HG03175 (cell line): ENCODE measurements around the gene MCMBP.
A peak's percentile ranks its signal among the peaks of the same experiment; 100 is the strongest.
"Not testable (repeated sequence)": the region's sequence is repeated elsewhere in the genome, so short reads cannot be mapped to it uniquely, and the experiment has no call there.

ENCODE experiments used
- ATAC-seq: cut with Tn5 transposase; IDR thresholded peaks from one replicate; pipeline ENCODE4 v1.9.1; 2021; ENCODE audit warnings: mild to moderate bottlenecking, moderate library complexity; ENCODE audit not compliant: unreplicated experiment

Gene MCMBP

DNA sequence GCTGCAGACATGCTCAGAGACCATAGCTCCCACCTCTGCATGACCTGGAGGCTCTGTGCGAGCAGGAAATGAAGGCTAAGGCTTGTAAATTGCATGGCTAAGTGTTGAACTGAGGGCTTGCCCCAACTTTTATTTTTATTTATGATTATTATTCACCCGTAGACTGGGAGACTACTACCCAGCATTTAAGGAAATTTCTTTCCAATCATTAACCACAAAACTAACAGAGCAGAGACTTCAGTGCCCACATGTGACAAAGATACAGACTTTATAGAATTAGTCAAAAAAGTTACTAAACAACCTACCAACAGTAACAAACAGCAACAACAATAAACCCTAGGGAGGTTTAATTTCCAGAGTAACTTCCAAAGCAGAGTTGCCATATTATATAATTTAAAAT lies 39.7 kb downstream of the MCMBP start:
- ATAC-seq = no peak

GRCh38 chr10:119831656-119832055 lies 41.0 kb downstream of the MCMBP start:
- ATAC-seq = no peak

GRCh38 chr10:119830851-119831250 lies 41.8 kb downstream of the MCMBP start:
- ATAC-seq = no peak

DNA sequence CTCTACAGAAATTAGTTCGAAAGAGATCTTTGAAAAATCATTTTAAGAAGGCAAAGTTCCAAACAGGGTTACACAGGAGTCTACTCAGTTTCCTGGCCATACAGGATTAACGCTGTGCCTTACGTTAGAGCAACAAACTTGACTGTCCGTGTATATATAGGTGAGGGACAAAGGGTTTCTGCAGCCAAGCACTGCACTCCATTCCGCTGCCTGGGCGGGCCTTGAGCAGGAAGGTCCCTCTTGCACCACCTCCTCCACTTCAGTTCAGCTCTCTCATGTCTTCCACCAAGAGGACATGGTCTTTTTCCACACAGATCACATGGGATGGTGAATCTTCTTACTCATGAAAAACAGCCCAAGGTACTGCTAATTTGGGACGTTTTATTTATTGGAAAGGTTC lies 43.2 kb downstream of the MCMBP start:
- ATAC-seq = no peak

DNA sequence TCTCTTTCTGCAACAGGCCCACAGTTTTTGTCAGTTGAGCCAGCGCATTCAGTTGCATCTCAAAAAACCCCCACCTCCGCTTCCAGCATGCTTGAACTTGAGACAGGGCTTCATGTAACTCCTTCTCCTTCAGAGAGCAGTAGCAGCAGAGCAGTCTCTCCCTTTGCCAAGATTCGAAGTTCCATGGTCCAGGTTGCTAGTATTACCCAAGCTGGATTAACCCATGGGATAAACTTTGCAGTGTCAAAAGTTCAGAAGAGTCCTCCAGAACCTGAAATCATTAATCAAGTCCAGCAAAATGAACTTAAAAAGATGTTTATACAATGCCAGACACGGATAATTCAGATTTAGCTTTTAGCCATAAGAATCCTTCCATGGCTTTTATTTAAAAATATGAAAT lies 45.2 kb downstream of the MCMBP start:
- ATAC-seq = no peak

DNA sequence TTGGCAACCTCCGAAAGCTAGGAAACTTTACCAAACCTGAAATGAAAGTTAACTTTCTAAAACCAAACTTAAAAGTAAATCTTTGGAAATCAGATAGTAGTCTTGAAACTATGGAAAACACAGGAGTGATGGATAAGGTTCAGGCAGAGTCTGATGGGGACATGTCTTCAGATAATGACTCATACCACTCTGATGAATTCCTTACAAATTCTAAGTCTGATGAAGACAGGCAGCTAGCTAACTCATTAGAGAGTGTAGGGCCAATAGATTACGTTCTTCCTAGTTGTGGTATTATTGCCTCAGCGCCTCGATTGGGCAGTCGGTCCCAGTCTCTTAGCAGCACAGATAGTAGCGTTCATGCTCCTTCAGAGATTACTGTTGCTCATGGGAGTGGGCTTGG lies 45.9 kb downstream of the MCMBP start:
- no peak for ATAC-seq

- no peak for ATAC-seq
Observed at GRCh38 chr10:119824299-119824698, 48.3 kb downstream of the MCMBP start.

DNA sequence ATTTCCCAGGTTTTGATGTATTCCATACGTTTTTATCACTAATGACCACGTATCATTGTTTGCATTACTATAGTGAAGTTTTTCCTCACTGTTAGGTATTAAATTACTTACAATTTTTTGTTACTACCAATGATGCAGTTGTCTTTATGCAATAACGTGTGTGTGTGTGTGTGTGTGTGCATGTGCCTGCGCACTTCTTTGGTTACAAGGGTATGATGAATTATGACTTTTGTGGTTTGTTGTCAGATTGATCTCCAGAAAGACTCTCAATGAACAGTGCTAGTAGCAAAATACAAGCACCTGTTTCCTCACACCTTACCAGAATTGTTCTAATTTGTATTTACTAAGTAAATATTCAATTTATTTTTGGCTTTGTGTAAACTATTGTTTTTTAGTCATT lies 51.5 kb downstream of the MCMBP start:
- ATAC-seq = no peak

DNA sequence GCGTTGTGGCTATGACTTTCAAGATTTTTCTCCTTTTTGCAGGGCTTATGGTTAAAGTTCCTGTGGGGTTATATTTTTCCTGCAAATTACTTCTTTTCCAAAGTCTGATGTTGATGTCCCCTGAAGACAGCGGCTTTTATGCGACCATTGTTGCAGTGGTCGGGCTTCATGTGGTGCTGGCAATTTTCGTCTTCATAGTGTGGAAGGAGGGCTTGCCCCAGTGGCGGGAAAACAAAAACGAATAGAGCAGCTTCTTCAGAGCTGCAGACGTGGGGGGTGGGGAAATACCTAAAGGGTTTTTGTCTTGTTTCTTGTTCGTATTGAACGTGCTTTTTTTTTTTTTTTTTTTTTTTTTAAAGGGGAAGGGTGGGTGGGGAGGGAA lies 53.8 kb downstream of the MCMBP start:
- ATAC-seq = no peak

DNA sequence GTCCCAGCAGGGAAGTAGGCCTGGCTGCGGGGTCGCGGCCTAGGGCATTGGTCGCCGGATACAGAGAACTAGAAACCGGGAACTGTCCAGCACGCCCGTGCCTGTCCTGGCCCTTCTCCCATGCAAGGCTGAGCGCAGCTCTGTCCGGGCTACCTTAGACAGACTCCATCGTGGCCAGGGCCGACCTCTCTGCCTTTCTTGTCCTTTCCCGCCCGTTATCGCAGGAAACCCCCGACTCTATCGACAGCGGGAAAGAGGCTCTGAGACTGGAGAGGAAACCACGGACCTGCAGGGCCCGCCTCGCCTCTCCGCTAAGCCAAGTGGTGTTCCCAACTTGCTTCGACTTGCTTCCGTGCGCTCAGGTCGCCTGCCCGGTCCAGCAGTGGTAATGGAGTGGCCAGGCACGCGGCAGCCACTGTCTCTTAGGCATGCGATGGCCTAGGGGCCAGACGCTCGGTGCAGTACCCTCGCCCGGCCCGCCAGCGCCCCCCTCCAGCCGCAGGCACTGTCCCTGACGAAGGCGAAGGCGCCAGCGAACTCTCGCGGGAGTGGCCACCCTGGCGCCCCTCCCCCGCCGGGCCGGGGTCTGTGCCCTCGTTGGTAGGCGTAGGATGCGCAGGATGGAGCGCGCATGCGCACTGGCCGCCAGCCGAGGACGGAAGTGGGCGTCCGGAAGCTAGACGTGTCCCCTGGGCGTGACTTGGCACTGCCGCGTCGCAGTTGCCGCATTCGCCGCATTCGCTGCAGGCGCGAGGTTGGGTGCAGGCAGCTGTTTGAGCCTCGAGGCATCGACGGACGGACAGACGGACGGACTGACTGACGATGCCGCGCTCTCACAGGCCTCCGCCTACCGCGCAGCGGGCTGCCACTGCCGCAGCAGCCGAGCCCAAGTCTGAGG lies 54.4 kb downstream of the MCMBP start:
- no peak for ATAC-seq

DNA sequence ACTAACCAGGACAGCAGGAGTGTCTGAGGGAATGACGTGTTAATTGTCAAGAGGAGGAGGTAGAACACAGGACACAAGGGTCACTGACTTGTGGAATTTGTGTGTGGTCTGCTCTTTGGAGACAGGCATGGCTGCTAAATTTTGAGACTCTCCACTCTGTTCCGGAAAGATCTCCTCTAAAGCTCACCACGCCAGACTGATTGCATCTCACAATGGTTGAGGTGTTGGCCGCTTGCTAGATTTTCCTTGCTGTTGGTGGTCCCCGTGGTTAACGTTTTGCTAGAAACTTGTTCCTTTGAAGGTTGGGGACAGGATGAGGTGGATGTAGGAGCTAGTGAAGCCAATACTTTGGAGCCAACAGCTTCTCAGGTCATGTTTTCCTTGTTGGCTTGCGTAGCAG lies 57.0 kb downstream of the MCMBP start:
- ATAC-seq = no peak

- ATAC-seq = no peak
Observed at GRCh38 chr10:119812684-119813083, 60.0 kb downstream of the MCMBP start.

DNA sequence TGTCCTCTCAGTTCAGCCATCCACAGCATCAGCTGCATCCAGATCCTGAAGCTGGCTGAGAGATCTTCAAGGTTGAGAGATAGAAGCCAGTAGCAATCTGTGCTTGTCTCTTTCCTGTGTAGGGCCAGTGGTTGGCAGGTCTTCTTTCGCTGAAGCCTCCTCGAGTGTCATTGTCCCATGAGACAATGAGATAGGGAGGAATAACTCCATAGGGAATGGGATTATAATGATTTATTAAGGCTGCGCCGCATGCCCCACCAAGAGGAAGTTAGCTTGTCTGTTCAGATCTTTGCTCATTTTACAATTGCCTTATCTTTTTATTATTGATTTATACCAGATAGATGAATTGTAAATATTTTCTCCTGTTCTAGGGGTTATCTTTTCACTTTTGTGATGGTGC lies 61.5 kb downstream of the MCMBP start:
- no peak for ATAC-seq

DNA sequence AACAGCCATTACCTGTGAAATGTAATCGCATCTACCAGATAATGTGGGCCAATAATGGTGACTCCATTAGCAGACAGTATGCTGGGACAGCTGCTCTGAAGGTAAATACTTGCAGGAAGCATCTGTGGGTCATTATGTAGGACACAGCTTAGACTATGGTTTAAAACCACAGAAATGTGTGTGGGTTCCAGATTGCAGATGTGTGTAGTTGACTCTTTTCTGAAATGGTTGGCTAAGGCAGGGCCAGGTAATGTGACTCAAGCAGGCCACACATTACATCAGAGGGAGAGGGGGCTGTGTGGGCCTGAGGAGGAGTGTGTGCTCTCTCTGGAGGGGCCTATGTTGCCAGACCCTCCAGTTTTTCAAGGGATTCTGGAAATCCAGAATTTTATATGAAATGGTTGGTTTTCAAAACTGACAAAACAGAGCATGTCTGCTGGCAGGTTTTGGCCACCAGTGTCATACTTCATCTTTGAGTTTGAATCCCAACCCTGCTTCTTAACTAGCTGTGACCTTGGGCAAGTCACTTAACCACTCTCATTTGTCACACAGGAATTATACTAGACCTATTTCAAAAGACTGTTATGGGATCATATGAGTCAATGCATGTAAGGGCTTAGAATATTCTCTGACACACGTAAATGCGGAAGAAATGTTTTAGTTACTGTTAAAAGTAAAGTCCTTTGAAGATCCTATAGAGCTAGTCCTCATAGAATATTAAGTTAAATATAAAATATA lies 64.5 kb downstream of the MCMBP start:
- peak; percentile 51 for ATAC-seq

DNA sequence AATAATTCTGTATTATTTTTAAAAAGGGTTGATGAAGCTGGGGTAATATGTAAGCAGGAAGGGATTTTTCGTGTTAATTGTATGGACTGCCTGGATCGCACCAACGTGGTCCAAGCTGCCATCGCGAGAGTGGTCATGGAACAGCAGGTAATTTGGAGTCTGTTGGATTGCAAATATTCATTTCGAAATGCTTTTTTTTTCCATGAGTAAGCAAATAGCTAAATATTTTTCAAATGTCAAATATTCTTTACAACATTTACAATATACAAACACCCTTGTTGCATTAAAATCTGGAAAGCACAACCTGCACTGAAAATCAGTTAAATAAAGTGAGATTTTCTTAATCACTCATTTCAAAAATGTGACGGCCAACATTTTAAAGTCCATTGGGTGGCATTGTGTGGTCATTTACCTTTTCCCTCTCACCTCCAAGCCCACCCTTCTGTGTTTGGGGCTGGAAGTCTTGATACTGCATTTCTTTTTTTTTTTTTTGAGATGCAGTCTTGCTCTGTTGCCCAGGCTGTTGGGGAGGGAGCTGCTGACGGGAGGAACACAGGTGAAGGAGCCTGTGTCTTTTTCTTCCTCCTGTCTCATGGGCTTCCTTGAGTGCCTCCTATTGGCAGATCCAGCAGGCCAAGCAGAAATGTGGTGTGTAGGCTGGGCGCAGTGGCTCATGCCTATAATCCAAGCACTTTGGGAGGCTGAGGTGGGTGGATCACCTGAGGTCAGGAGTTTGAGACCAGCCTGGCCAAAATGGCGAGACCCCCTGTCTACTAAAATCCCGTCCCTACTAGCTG lies 66.1 kb downstream of the MCMBP start:
- no peak for ATAC-seq

- no peak for ATAC-seq
Observed at GRCh38 chr10:119805702-119806230, 66.9 kb downstream of the MCMBP start.

- ATAC-seq = no peak
Observed at GRCh38 chr10:119803264-119803663, 69.4 kb downstream of the MCMBP start.

DNA sequence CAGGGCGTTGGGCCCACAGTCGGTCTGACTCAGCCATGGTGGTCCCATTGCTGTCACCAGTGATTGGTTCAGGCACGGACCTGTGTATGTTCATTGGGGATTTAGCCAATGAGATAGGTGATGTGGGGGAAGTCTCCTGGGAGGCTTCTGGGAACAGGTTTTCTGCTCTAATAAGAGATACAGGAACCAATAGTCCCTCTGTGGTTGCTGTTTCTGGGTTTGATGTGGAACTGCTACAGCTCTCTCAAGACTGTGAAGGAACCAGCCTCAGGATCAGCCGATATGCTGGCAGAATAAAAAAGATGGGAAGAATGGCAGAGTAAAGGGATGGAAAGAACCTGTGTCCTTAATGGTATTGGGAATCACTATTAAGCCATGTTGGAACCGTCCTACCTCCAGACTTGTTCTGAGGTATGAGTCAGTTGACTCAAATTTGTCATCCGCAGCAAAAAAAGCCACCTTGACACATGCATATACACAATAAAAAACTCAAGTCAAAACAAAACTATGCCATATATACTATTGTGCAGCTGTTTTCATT lies 70.6 kb downstream of the MCMBP start:
- no peak for ATAC-seq

DNA sequence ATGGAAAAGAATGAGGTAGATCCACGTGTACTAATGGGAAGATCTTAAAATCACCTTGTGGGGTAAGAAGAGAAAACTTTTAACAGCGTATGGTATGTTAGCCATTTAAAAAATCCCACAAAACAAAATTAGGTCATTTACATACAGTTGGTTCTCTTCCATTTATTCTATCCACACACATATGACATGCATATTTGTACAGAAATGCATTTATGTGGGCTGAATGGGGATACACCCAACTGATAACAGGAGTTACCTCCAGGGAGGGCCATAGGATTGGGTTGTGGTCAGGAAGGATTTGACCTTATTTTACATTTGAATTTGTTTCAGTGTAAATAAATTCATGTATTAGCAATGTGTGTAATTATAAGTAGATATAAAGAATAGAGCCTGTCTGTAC lies 71.5 kb downstream of the MCMBP start:
- ATAC-seq = no peak

GRCh38 chr10:119796039-119796438 lies 76.6 kb downstream of the MCMBP start:
- ATAC-seq = no peak

DNA sequence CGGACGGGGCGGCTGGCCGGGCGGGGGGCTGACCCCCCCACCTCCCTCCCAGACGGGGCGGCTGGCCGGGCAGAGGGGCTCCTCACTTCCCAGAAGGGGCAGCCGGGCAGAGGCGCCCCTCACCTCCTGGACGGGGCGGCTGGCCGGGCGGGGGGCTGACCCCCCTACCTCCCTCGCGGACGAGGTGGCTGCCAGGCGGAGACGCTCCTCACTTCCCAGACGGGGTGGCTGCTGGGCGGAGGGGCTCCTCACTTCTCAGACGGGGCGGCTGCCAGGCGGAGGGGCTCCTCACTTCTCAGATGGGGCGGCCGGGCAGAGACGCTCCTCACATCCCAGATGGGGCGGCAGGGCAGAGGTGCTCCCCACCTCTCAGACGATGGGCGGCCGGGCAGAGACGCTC lies 77.5 kb downstream of the MCMBP start:
- ATAC-seq = not testable (repeated sequence)
